Measurements from ENCODE around the gene GALNT2. TPM values are rescaled to one million over a fixed set of nuclear protein-coding genes. Genes with fewer than 3 reads are reported as not detected.

GALNT2 gene
- total and polyA plus RNA-seq, 2 of the 4 experiments (the other 2 are of a cell fraction): 50.4 to 189 TPM

- Histone ChIP-seq H2AFZ (replicated peaks; ENCODE audit: low read length, poor library complexity) (no peak overlapping the region), H2AK9ac (replicated peaks; ENCODE audit: low read depth, low read length, poor library complexity) (no peak overlapping the region), H2AK5ac (ENCODE audit: low read depth, low read length) (no peak overlapping the region), H3K79me1 (ENCODE audit: low read depth in 1 of 2, low read length in 2 of 2) (no peaks in the 10 kb centered on the region), H3K4me1 (ENCODE audit: control insufficient read depth, insufficient read depth, low read length) (no peaks in the 10 kb centered on the region; the same call in 1 of the 2 replicates), H4K91ac (ENCODE audit: insufficient read depth, low read depth, low read length) (no peak overlapping the region), H3K9me1 (ENCODE audit: insufficient read depth, low read length) (no peaks in the 10 kb centered on the region), H2BK20ac (ENCODE audit: low read depth, low read length) (no peak overlapping the region), H4K8ac (ENCODE audit: low read depth in 2 of 2, low read length in 2 of 2) (no peak overlapping the region), H2BK15ac (ENCODE audit: low read depth, low read length) (no peak overlapping the region), H4K20me1 (ENCODE audit: insufficient read depth, low read length) (no peaks in the 10 kb centered on the region), H3K9ac (ENCODE audit: low read depth, low read length) (no peak overlapping the region), H3K23ac (ENCODE audit: low read depth, low read length) (no peak overlapping the region), H4K5ac (ENCODE audit: low read depth, low read length) (no peak overlapping the region), H3K18ac (ENCODE audit: low read depth, low read length) (no peak overlapping the region), H3K14ac (replicated peaks; ENCODE audit: low read depth, low read length) (no peak overlapping the region), H3K27me3 (ENCODE audit: control insufficient read depth, insufficient read depth, low read length) (no peaks in the 10 kb centered on the region), H3K27ac (ENCODE audit: insufficient read depth, low read length) (no peak overlapping the region), H2BK5ac (ENCODE audit: low read depth, low read length, poor library complexity, severe bottlenecking) (no peak overlapping the region), H3K56ac (ENCODE audit: extremely low read depth, insufficient read depth, low read length) (no peak overlapping the region), H3K9me3 (ENCODE audit: control insufficient read depth, insufficient read depth, low read length) (no peaks in the 10 kb centered on the region), H3K4me3 (ENCODE audit: insufficient read depth, low read depth, low read length) (no peak overlapping the region), H3K36me3 (ENCODE audit: control insufficient read depth, insufficient read depth, low read length) (no peaks in the 10 kb centered on the region), H2BK120ac (ENCODE audit: low read depth, low read length) (no peak overlapping the region), H3K4me2 (ENCODE audit: low read depth, low read length) (no peak overlapping the region), H3K4ac (ENCODE audit: low read depth, low read length) (no peak overlapping the region)
- in situ Hi-C loops (cut with MboI; ENCODE audit: low sequenced_read_pairs): no loop called here
- no CpG with 5 or more reads among the region's 7 CpGs for WGBS, 2 experiments (ENCODE audit: extremely low coverage in 2 of 2, insufficient read length in 1 of 2)
- dilution Hi-C loops (cut with HindIII; ENCODE audit: low sequenced_read_pairs, unreplicated experiment): no loop called here
- ChIA-PET POLR2A (ENCODE audit: unreplicated experiment) (no interaction called here), CTCF (no interaction called here)
- ATAC-seq (ENCODE audit: low read depth) (no peak), DNase-seq (no peak)
- no TSS peak for BruUV-seq (replicated peaks)
- intact Hi-C loops (cut with micrococcal nuclease): no loop called here
- TF ChIP-seq CHD1 (IDR thresholded peaks at IDR 0.05; ENCODE audit: low read depth, low read length) (no peak), SMC3 (IDR thresholded peaks at IDR 0.05; ENCODE audit: low read depth, low read length) (no peak), RCOR1 (IDR thresholded peaks at IDR 0.05; ENCODE audit: insufficient replicate concordance, low read length) (no peak), MAFK (IDR thresholded peaks at IDR 0.05; ENCODE audit: low read depth, low read length) (no peak), RFX5 (IDR thresholded peaks at IDR 0.05; ENCODE audit: low read depth, low read length) (no peak), POLR2A (IDR thresholded peaks at IDR 0.05; ENCODE audit: low read depth, low read length) (no peak), USF2 (IDR thresholded peaks at IDR 0.05; ENCODE audit: low read depth, low read length) (no peak), MXI1 (IDR thresholded peaks at IDR 0.05; ENCODE audit: borderline replicate concordance, low read depth, low read length) (no peak), FOS (IDR thresholded peaks at IDR 0.05; ENCODE audit: low read depth, low read length) (no peak), NFE2L2 (IDR thresholded peaks at IDR 0.05; ENCODE audit: low read depth, low read length) (no peak), CEBPB (IDR thresholded peaks at IDR 0.05; ENCODE audit: low read depth, low read length) (no peak), RAD21 (IDR thresholded peaks at IDR 0.05; ENCODE audit: low read length) (no peak), ELK1 (IDR thresholded peaks at IDR 0.05; ENCODE audit: borderline replicate concordance, low read depth, low read length) (no peak), MAZ (IDR thresholded peaks at IDR 0.05; ENCODE audit: borderline replicate concordance, low read depth, low read length) (no peak), BHLHE40 (IDR thresholded peaks at IDR 0.05; ENCODE audit: low read depth, low read length) (no peak), CTCF (conservative IDR thresholded peaks at IDR 0.05; ENCODE audit: low read depth, low read length) (no peak)
These were observed 263.1 kb downstream of the GALNT2 start for GRCh38 chr1:230330157-230330556.

Measured in IMR-90 (cell line).